Kidney capillary endothelial cell (primary cell): ENCODE results near the gene CEP72.

ENCODE experiments used
- DNase-seq: peaks from one replicate; pipeline ENCODE4 v3.0.0-alpha.2; 2018; ENCODE audit warnings: low spot score

The CEP72 gene

DNA sequence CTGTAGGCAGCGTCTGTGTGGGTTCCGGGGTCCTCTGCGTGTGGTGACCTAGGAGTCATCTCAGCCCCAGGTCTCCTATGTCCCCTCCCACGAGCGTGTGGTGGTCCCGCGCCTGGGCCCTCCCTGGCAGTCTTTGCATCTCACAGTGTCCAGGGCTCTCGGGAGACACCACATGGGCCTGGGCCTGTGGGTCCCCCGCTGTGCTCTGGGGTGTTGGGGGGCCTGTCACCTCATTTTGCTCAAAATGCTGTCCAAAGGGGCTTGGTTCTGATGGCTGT is 27.1 kb downstream of the CEP72 start:
- DNase-seq: no peak

DNA sequence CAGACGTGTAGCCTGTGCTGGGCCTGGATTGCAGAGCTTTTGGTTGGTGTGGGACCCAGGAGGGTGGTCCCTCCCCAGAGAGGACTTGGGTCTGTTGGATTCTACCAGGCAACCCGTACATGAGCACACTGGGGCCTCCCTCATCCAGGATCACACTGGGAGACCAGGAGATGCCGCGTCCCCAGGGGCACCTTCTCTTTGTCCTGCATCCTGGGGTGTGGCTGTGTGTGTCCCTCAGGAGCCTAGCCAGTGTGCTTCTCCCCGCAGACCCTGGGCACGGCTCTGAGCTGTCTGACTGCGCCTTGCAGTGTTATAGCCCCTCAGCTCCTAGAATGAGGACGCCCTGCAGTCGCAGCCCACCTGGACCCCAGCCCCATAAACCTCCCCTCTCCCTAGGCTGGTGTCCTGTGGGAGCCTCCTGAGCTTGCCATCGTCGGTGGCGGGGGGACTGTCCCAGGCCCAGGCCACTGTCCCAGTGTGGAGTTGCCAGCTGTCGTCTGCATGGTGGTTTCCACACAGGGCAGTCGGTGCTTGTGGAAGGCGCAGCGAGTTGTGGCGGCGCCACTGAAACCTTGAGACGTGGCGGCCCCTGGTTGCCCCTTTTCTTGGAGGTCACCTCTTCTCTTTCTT is 27.6 kb downstream of the CEP72 start:
- no peak for DNase-seq

DNA sequence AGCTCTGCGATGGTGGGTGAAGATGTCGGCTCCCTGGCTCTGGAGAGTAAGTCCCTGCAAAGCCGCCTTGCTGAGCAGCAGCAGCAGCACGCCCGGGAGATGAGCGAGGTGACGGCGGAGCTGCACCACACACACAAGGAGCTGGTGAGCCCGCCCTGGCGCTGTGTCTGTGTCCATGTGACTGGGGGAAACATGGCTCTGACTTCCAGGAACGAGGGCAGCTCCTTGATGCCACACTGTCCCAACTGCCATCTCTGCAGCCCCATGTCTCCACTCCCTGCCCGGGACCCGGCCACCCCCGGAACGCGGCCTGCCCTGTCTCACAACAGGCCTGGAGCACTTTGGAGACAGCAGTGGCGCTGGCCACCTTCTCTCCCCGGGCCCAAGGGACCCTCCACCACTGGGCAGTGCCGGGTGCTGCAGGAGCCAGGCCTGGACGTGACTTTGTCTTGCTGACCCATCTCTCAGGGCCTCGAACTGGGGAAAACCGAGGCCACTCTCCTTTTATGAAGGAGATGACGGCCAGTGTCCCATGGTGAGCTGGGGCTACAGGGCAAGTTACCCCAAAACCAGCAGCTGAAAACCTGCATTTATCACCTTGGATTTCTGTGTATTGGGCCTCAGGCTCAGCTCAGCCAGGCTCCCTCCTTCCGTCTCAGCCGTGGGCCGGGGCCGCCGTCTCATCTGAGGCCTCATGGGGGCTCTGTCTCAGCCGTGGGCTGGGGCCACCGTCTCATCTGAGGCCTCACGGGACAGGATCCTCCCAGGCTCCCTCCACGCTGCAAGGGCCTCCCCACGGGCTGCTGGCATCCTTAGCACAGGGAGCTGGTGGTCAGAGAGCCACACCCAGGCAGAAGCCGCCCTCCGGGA is 28.6 kb downstream of the CEP72 start:
- DNase-seq: no peak

DNA sequence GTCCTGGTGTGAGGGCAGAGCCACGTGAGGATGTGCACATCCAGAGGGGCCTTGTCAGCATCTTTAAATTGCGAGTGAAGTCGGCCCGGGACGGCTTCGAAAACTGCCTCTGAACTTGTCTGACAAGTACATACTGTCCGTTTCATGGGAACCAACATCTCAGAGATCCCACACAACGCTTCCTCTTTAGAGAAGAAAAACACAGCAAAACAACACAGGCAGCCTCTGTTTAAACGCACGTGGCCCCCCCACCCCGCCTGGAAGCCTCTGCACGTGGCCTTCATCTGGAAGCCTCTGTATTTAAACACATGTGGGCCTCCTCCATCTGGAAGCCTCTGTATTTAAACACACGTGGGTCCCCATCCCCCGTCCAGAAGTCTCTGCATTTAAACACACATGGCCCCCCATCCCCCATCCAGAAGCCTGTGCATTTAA is 29.2 kb downstream of the CEP72 start:
- DNase-seq: no peak

DNA sequence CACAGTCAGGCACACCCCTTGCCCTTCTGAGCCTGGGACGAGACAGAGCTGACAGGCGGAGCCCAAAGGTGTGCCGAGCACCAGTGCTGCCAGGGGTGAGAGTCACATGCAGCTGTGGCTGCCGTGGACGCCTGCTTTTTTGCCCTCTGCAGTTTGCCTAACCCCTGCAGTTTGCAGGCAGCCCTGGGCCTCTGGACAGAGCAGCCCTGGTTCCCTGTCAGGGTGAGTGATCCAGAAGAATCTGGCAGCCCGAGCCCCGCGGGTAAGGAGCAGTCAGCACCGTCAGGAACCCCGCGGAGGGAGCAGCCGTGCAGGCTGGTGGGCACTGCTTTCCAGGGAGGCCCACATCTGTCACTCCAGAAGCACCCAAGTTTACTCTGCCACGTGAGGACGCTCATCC is 30.3 kb downstream of the CEP72 start:
- no peak for DNase-seq

DNA sequence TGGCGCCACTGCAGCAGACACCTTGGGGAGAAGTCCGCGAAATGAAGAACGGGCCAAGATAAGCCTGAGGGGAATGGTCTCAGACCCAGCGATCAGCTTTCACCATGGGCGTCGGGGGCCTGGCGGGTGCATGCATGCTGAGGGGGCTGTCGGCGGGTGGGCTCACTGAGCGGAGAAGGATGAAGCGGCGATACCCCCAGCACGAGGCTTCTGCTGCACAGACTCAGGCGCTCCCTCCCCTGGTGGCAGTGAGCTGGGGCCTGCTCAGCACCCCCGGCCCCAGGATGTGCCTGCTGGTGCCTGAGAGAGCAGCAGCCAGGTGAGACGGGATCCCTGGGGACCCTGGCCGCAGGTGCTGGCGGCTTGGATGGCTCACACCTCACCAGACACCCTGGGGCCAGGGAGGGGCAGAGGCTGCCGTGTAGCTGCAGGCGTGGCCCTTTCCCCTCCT is 31.2 kb downstream of the CEP72 start:
- DNase-seq: no peak

DNA sequence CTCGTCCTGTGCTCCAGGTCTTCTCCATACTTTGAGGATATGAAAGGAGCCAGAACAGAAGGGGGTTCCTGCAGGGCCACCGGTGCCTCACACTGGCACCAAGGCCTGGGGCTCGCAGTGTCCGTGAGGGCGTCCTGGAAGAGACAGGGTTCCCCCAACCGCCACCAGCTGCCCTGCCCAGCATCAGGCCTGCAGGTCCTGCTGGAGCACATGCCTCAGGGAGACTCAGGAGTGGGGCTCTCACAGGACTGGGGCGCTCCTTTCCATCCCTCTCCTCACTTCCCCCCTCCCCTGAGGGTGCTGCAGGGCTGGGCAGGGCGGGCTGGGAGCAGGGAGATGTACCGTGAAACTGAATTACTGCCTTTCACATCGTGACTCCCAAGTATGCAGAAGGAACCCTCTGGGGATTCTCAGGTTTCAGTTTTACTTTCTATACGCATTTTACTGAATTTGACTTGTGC is 31.7 kb downstream of the CEP72 start:
- no peak for DNase-seq

DNA sequence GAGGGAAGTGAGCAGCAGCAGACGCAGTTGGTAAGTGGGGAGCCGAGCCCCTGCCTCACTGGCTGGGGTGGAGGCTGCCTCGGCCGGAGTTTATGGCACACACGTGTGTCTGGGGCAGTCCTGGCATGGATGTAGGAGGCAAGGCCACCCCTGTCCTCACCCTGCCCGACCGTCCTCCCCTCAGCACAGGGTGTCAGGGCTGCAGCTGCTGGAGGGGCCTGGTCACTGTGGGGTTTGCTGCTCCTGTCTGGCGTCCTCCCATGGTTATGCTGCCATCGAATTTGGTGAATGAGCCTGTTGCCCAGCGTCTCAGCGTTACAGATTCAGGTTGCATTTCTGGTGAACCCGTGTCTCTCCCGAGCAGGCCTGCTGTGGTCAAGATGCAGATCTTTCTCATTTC is 32.4 kb downstream of the CEP72 start:
- DNase-seq: no peak

DNA sequence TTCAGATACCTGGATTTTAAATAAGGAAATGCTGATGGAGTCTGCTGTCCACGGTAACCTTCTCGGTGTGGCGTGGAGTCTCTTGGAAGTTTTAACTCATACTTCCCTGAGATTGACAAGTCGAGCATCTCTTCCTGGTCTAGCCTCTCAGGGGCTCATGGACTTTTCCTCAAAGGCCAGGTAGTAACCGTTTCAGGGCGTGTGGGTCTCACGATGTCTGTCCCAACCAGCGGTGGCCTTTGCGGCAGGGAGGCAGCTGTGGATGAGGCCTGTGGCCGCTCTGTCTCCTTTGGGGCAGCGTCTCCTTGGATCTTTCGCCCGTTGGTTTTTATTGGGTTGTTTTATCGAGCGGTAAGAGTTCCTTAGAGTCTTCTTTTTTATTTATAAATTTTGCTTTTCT is 32.8 kb downstream of the CEP72 start:
- DNase-seq: no peak

DNA sequence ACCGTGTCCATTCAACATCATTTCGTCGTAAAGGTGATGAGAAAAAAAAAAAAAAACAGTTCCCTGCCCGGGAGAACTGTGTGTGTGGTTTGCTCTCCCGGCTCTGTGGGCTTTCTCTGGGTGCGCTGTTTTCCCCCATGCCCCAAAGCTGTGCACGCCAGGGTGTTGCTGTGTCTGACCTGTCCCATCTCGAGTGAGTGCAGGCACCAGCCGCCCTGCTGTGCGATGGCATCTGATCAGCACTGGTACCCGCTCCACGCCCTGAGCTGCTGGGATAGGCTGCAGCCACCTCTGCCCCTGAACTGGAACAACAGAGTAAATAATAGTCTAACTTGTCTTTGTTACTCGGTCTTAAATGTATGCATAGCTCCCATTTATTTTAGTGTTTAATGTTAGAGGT is 33.3 kb downstream of the CEP72 start:
- DNase-seq: no peak

DNA sequence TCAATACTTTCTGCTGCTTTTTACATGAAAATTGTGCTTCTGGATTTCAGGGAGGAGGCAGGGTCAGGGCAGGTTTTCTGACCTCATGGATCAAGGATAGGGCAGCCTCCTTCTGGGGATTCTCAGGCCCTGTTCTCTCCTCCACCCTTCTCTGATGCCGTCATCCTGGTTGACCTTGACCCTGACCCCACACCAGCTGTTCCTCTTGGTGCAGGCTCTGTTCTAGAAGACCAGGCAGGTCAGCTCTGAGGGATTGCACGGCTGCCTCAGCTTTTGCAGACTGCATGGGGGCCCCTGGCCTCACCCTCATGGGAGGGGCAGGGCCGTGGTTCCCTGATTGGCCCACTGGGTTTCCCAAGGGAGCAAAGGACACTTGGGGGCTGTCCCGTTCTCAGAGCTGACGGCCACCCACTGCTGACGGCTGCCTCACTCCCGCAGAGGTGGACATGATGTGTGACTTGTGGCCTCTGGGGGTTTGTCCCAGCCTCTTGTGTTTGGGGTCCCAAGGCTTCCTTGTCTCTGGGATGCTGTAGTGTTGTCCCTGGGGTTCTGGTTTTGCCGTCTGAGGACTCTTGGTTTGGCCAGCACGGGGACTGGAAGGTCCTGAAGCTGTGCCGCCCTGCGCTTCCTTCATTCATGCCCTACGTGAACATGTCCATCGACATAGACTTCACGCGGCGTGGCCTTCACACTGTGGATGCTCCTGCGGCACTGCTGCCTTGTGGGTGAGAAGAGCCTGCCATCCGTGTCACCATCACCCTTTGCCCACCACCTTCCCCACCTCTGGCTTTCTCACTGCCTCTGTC is 34.5 kb downstream of the CEP72 start:
- DNase-seq: no peak

DNA sequence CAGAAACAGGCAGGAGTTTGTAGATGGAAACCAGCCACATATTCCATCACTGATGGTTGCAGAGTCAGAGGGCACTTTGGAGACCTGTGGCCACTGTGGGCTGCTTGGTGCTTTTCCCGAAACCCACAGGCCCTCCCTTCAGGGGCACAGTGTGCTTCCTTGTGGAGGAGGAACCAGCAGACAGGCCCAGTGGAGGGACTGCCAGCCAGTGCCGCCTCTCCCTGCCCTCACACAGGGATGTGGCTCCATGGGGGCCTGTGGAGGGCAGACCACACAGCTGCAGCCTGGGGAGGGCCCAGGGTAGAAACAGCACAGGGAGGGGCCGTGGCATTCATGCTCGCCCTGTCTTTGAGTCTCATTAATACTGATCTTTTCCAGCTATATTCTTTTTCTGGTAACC is 35.2 kb downstream of the CEP72 start:
- no peak for DNase-seq

DNA sequence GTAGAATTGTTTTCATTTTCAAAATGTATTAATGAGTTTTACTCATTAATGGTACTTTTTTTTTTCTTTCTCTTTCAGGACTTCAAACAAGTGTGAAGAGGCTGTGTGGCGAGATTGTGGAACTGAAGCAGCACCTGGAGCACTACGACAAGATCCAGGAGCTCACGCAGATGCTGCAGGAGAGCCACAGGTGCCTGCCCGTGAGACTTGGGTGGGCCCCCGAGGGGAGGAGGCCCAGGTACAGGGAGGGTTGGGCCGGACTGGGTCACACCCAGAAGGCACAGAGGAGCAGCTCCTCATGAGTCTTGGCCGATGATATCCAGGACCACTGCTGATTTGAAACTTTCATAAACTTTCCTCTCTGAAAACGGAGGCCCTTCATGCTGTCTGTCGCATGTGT is 35.6 kb downstream of the CEP72 start:
- DNase-seq: no peak

DNA sequence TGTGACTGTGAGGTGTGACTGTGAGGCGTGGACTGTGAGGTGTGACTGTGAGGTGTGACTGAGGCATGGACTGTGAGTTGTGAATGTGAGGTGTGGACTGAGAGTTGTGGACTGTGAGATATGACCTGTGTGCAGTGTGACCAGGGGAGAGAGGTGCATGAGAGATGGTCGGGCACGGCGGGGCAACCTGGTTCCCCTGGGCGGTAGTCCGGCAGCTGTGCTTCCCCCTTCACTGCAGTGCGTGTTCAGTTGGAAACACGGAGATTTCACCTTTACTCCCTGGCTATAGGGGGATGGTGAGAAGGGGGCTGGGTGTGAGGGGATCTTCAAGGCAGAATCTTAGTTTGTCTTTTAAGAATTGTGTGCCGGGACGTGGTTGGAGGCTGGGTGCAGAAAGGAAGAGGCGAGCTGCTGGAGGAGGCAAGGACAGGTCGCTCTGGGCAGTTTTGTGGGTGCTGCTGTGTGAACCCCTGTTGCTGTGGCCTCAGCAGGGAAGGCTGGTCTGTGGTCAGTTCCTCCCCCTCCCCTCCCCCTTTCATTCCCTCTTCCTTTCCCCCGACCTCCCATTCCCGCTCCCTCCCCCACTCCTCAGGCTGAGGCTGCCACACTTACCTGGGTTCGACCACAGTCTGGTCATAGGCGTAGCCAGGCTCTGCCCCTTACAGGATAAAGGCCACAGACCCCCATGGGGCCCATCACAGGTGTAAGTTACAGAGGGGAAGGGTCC is 39.3 kb downstream of the CEP72 start:
- no peak for DNase-seq

DNA sequence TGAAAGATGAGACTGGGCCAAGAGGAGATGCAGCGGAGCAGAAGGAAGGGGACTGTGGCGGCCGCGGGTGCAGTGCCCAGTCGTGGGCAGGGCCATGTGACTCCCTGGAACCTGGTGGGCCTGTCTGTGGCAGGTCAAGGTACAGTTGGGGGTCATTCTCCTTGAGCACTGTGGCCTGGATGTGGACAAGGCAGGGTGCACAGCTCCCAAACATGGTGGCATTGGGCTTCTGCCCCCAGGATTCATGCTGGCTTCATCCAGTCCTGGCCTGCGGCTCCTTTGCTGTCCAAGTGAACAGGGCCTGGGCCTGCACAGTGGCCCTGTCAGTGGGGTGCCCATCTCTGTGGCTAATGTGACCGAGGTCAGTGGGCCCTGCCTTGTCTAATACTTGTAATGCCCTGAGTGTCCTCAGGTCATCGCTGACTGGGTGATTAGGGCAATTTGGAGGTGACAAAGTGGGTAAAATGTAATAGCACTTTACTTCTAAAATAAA is 39.9 kb downstream of the CEP72 start:
- DNase-seq: no peak

DNA sequence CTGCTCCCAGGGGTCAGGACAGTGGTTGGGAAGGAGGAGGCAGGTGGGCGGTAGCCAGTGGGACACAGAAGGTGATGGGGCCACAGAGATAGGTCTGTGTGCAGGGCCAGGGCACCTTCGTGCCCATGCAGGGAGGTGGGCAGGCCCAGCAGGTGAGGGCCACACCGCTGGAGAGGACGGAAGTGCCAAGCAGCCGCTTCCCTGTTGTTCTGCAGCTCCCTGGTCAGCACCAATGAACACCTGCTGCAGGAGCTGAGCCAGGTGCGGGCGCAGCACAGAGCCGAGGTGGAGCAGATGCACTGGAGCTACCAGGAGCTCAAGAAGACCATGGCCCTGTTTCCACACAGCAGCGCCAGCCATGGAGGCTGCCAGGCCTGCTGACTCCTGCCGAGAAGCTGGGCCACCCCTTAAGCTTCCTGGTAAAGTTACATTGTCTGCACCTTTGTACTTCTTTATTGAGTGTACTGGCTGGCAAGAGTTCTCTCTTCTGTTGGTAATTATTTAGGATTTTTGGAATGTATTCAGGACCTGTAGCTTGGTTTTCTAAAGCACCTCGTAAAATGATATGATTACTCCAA is 40.7 kb downstream of the CEP72 start:
- DNase-seq: no peak

DNA sequence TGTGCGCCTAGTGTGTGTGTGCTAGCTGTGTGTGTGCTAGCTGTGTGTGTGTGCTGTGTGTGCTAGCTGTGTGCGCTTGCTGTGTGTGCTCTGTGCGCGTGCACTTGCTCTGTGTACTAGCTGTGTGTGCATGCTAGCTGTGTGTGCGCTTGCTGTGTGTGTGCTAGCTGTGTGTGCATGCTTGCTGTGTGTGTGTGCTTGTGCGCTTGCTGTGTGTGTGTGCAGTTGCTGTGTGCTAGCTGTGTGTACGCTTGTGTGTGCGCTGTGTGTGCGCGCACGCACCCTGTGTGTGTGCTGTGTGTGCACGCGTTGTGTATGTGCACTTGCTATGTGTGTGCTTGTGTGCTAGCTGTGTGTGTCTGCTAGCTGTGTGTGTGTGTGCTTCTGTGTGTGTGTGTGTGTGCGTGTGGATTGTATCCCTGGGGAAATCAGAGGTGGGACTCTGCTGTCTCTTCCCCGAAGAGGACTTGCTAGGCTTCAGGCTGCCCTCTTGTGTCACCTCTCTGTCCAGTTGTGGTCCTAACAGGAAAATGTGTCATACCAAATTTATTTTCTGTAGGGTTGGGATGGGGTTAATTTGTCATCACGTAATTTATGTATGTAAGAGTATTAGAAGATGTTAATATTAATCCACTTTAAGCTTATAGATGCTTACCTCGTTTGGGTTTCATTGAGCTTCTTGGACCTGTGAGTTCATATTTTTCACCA is 42.1 kb downstream of the CEP72 start:
- DNase-seq: peak; percentile 44

DNA sequence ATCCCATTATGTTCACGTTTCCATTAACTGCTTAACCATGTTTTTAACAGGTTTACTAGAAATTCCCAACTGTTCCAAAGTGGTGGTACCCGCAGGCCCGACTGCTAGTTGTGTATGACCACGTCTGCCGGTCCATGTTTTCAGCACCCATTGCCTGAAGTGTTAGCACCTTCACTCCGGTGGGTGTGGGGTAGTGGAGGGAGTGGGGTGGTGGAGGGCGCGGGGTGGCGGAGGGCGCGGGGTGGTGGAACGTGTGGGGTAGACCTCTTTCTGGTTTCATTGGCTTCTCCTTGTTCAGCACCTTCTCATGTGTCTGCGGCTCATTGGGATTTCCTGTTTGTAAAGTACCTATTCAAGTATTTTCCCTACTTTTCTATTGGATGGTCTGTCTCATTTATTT is 43.3 kb downstream of the CEP72 start:
- DNase-seq: no peak

DNA sequence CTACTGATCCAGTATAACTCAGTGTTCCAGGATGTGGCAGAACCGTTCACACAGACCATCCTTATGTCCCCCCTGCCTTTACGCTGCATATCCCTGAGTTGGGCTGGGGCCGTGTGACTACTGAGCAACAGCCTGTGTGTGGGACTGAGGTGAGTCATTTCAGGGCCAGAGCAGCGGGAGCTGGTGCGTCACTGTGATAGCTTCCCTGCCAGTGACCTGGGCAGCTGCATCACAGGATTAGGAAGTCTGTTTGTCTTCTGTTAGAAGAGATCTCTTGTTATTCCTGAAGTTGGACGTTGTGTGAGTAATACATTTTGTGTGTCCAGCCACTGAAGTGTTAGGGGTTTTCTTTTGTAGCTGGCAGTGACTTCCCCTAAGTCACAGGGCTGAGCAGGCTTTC is 45.4 kb downstream of the CEP72 start:
- DNase-seq: peak; percentile 75

DNA sequence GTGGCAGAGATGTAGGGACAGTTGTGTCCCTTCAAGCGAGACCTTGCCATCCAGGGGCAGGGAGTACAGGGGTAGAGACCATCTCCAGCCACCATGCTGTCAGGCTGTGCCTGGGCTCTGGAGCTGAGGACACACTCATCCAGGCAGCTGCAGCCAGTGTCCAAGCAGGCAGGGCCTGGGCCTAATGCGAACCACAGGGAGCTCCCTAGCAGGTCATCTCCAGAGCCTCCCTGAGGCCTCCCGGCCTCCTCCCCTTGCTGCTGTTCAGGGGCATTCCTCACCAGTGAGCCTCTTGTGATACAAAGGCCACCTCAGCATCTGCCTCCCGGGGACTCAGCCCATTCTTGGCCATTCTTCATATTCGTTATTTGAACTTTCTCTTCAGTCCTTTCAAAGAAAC is 46.0 kb downstream of the CEP72 start:
- no peak for DNase-seq
